IPS-15b (cell line): Measurements from ENCODE around the gene TAS2R9.

Source experiments
- H3K27me3 ChIP-seq: one replicate; pipeline ENCODE4 v1.6.1; 2013; ENCODE audit warnings: low read length; ENCODE audit not compliant: control insufficient read depth, insufficient read depth
- H3K36me3 ChIP-seq: one replicate; pipeline ENCODE4 v1.6.1; 2013; ENCODE audit warnings: low read length; ENCODE audit not compliant: control insufficient read depth, insufficient read depth
- H3K4me1 ChIP-seq: one replicate; pipeline ENCODE4 v1.6.1; 2013; ENCODE audit warnings: mild to moderate bottlenecking, low read length; ENCODE audit not compliant: control insufficient read depth, insufficient read depth
- H3K4me3 ChIP-seq: one replicate; pipeline ENCODE4 v1.5.1; 2013; ENCODE audit warnings: low read depth, low read length
- H3K9ac ChIP-seq: one replicate; pipeline ENCODE4 v1.6.1; 2013; ENCODE audit warnings: low read depth, mild to moderate bottlenecking, low read length
- H3K9me3 ChIP-seq: one replicate; pipeline ENCODE4 v1.6.1; 2013; ENCODE audit warnings: mild to moderate bottlenecking, low read length; ENCODE audit not compliant: control insufficient read depth, insufficient read depth

The TAS2R9 gene, protein sequence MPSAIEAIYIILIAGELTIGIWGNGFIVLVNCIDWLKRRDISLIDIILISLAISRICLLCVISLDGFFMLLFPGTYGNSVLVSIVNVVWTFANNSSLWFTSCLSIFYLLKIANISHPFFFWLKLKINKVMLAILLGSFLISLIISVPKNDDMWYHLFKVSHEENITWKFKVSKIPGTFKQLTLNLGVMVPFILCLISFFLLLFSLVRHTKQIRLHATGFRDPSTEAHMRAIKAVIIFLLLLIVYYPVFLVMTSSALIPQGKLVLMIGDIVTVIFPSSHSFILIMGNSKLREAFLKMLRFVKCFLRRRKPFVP

GRCh38 chr12:10810068-10810467 is at the start of gene TAS2R9:
Gene TAS2R9 (minus strand): TSS chr12:10810168. CDS start chr12:10810075, 93 bp downstream.
- peaks cover 6% of the 10 kb centered on the region for H3K4me1 ChIP-seq
- no peak within 1 kb of the TSS for H3K9ac ChIP-seq
- H3K4me3 ChIP-seq = no peak within 1 kb of the TSS
- no peaks in the 10 kb centered on the region for H3K36me3 ChIP-seq
- H3K27me3 ChIP-seq = no peaks in the 10 kb centered on the region
- no peaks in the 10 kb centered on the region for H3K9me3 ChIP-seq

DNA sequence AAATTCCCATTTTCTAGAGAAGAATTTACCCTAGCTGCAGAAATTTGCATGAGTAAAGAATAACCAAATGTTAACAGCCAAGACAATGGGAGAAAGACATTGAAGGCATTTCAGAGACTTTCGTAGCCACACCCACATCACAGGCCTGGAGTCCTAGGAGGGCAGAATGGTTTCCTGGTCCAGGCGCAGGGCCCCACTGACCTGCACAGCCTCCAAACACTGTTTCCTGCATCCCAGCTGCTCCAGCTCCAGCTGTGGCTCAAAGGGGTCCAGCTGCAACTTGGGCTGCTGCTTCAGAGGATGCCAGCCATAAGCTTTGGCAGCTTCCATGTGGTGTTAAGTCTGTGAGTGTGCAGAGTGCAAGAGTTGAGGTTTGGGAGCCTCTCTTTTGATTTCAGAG is 45.8 kb upstream of the TAS2R9 start:
- Histone ChIP-seq H3K9me3 (peaks cover 9% of the 10 kb centered on the region), H3K4me1 (no peaks in the 10 kb centered on the region), H3K36me3 (no peaks in the 10 kb centered on the region), H3K4me3 (no peak overlapping the region), H3K9ac (no peak overlapping the region), H3K27me3 (no peaks in the 10 kb centered on the region)

- no peaks in the 10 kb centered on the region for H3K27me3 ChIP-seq
- H3K9ac ChIP-seq = no peak overlapping the region
- H3K36me3 ChIP-seq = no peaks in the 10 kb centered on the region
- no peak overlapping the region for H3K4me3 ChIP-seq
- peaks cover 9% of the 10 kb centered on the region for H3K9me3 ChIP-seq
- no peaks in the 10 kb centered on the region for H3K4me1 ChIP-seq
Observed at GRCh38 chr12:10853776-10854175, 43.8 kb upstream of the TAS2R9 start.

DNA sequence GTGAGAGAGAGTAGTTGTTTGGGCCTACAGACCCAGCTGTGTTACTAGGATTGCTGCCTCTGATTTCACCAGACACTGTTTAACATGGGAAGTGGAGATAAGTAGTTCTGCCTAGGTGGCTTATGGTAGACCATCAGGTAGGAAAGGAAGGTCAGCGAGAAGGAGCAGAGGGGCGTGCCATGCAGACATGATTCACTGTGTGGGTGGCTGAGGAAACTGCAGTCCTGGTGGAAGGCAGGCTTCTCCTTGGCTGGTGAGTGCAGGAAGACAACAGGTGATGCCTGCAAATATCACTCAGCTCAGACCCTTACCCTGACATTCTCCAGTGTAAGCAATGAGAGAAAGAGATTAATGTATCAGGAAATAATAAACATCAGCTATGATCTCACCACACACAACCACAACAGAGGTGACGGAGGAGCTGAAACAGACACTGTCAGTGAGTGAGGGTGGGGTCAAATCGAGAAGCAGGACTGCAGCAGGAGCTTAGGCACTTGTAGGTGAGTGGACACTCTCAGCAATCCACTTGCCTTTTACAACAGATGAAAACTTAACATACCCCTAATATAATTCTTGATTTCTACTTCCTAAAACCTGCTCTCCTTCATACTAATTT is 41.4 kb upstream of the TAS2R9 start:
- Histone ChIP-seq H3K9ac (no peak overlapping the region), H3K9me3 (peaks cover 6% of the 10 kb centered on the region), H3K36me3 (no peaks in the 10 kb centered on the region), H3K4me1 (no peaks in the 10 kb centered on the region), H3K4me3 (no peak overlapping the region), H3K27me3 (no peaks in the 10 kb centered on the region)

DNA sequence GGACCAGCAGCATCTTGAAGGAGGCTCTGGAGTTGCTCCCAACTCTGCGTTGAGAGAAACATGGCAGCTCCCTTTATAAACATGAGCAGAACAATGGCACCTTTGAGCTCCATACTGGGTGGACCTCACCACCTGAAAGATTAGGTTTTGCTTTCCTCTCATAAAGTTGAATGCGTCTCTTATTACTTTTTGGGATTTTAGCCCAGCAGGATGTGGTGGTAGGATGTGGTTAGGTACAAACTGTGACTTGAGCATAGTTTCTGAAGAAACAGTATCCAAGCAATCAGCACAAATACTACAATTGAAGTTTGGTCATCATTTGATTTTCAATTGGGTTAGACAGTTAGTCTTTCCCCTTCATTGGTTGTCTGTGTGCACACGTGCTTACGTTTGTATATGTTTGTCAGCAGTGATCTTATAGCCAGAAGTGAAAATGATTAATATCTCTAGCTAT is 39.5 kb upstream of the TAS2R9 start, which contains the start of gene PRR4:
PRR4 (minus strand) TSS at position 51 of the 454 bp plus-strand sequence; CDS start at position 13, 38 bp downstream.
- H3K9me3 ChIP-seq = no peaks in the 10 kb centered on the region
- no peak within 1 kb of the TSS for H3K4me3 ChIP-seq
- H3K4me1 ChIP-seq = no peaks in the 10 kb centered on the region
- H3K9ac ChIP-seq = no peak within 1 kb of the TSS
- no peaks in the 10 kb centered on the region for H3K36me3 ChIP-seq
- no peaks in the 10 kb centered on the region for H3K27me3 ChIP-seq

GRCh38 chr12:10847744-10848143 is 37.8 kb upstream of the TAS2R9 start:
- Histone ChIP-seq H3K4me3 (no peak overlapping the region), H3K36me3 (no peaks in the 10 kb centered on the region), H3K27me3 (no peaks in the 10 kb centered on the region), H3K9me3 (no peaks in the 10 kb centered on the region), H3K4me1 (no peaks in the 10 kb centered on the region), H3K9ac (no peak overlapping the region)

GRCh38 chr12:10842862-10843261 is 32.9 kb upstream of the TAS2R9 start:
- no peaks in the 10 kb centered on the region for H3K9me3 ChIP-seq
- no peak overlapping the region for H3K4me3 ChIP-seq
- H3K27me3 ChIP-seq = no peaks in the 10 kb centered on the region
- H3K36me3 ChIP-seq = no peaks in the 10 kb centered on the region
- H3K9ac ChIP-seq = no peak overlapping the region
- H3K4me1 ChIP-seq = no peaks in the 10 kb centered on the region

GRCh38 chr12:10838461-10838860 is 28.5 kb upstream of the TAS2R9 start:
- H3K4me1 ChIP-seq = no peaks in the 10 kb centered on the region
- H3K36me3 ChIP-seq = no peaks in the 10 kb centered on the region
- H3K9ac ChIP-seq = no peak overlapping the region
- no peak overlapping the region for H3K4me3 ChIP-seq
- no peaks in the 10 kb centered on the region for H3K27me3 ChIP-seq
- H3K9me3 ChIP-seq = no peaks in the 10 kb centered on the region

DNA sequence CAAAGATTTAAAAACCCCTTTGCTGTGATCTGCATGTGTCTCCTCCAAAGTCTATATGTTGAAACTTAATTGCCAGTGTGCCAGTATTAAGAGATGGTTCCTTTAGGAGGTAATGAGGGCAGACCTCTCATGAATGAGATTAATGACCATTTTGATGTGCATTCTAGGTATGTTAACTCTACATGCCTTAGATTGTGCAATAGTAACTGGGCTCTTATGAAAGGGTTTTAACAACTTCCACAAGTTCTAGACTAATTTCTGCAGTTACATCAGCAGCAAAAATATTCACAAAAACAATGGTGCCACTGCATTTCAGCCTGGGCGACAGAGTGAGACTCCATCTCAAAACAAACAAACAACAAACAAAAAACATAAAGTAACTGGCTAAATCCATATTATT is 20.0 kb upstream of the TAS2R9 start:
- Histone ChIP-seq H3K4me1 (no peaks in the 10 kb centered on the region), H3K36me3 (no peaks in the 10 kb centered on the region), H3K27me3 (no peaks in the 10 kb centered on the region), H3K9ac (no peak overlapping the region), H3K4me3 (no peak overlapping the region), H3K9me3 (no peaks in the 10 kb centered on the region)

- Histone ChIP-seq H3K4me3 (no peak within 1 kb of the TSS), H3K9ac (no peak within 1 kb of the TSS), H3K4me1 (no peaks in the 10 kb centered on the region), H3K36me3 (no peaks in the 10 kb centered on the region), H3K27me3 (no peaks in the 10 kb centered on the region), H3K9me3 (no peaks in the 10 kb centered on the region)
Observed at GRCh38 chr12:10826258-10826657, 16.3 kb upstream of the TAS2R9 start, which contains the start of gene TAS2R10. Gene TAS2R10 (minus strand): TSS chr12:10826358. CDS start chr12:10826269, 89 bp downstream.

DNA sequence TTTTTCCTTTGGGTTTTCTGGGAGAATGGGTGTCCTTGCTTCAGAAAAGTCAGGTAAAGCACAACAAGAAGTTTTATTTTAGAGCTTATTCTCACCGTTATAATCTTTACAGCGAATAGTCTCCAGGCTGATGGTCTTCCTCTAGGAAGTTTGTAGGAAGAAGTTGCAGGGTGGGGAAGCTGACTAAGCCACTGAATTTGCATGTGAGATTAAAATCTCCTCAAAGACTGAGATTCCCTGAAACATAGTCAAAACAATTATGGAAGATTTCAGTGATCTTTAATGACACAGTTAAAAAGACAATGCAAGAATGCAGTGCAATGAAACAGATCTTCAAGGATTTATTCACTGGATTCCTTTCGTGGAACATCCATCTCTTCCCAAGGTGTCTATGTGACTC is 15.0 kb upstream of the TAS2R9 start:
- Histone ChIP-seq H3K36me3 (no peaks in the 10 kb centered on the region), H3K27me3 (no peaks in the 10 kb centered on the region), H3K9ac (no peak overlapping the region), H3K9me3 (no peaks in the 10 kb centered on the region), H3K4me1 (no peaks in the 10 kb centered on the region), H3K4me3 (no peak overlapping the region)
